Esophagus muscularis mucosa (tissue), 3 donors: ENCODE data around the gene PDHB.

Experiments used
- POLR2A ChIP-seq: fragments of 450-650 bp; IDR thresholded peaks from one replicate; pipeline ENCODE4 v1.6.1; 2017; ENCODE audit warnings: antibody characterized with exemption, moderate library complexity, mild to moderate bottlenecking, low read depth
- TF ChIP-seq, protein P1 (sequence below), 3 experiments: fragments of 200-600 bp in 2 of 3; fragments of 450-650 bp in 1 of 3; sonication (generic) in 2 of 3; IDR thresholded peaks; one replicate each; pipeline ENCODE4 v1.5.1; 2017 to 2019; ENCODE audit warnings: antibody characterized with exemption in 3 of 3, mild to moderate bottlenecking in 2 of 3, moderate library complexity in 1 of 3

GRCh38 chr3:58429657-58430056 is 4.0 kb downstream of the PDHB start:
- TF ChIP-seq, protein P1, sequence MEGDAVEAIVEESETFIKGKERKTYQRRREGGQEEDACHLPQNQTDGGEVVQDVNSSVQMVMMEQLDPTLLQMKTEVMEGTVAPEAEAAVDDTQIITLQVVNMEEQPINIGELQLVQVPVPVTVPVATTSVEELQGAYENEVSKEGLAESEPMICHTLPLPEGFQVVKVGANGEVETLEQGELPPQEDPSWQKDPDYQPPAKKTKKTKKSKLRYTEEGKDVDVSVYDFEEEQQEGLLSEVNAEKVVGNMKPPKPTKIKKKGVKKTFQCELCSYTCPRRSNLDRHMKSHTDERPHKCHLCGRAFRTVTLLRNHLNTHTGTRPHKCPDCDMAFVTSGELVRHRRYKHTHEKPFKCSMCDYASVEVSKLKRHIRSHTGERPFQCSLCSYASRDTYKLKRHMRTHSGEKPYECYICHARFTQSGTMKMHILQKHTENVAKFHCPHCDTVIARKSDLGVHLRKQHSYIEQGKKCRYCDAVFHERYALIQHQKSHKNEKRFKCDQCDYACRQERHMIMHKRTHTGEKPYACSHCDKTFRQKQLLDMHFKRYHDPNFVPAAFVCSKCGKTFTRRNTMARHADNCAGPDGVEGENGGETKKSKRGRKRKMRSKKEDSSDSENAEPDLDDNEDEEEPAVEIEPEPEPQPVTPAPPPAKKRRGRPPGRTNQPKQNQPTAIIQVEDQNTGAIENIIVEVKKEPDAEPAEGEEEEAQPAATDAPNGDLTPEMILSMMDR (IDR thresholded peaks at IDR 0.05), result no peak
- TF ChIP-seq POLR2A, result no peak
